OCI-LY7 (cell line): ENCODE data around the gene LHX3.

Experiments
- EZH2phosphoT487 ChIP-seq: fragments of 200-600 bp; sonication (generic); IDR thresholded peaks from 2 replicates; pipeline ENCODE4 v1.6.1; 2018; ENCODE audit warnings: low read depth, borderline replicate concordance, mild to moderate bottlenecking, mixed run types, antibody characterized with exemption, low read length, moderate library complexity, mixed read lengths
- TF ChIP-seq, protein P1 (sequence below): fragments of 200-600 bp; sonication (generic); conservative IDR thresholded peaks from 2 replicates; pipeline ENCODE4 v1.5.1; 2014; ENCODE audit warnings: mild to moderate bottlenecking, antibody characterized with exemption, low read length, moderate library complexity, mixed read lengths

DNA sequence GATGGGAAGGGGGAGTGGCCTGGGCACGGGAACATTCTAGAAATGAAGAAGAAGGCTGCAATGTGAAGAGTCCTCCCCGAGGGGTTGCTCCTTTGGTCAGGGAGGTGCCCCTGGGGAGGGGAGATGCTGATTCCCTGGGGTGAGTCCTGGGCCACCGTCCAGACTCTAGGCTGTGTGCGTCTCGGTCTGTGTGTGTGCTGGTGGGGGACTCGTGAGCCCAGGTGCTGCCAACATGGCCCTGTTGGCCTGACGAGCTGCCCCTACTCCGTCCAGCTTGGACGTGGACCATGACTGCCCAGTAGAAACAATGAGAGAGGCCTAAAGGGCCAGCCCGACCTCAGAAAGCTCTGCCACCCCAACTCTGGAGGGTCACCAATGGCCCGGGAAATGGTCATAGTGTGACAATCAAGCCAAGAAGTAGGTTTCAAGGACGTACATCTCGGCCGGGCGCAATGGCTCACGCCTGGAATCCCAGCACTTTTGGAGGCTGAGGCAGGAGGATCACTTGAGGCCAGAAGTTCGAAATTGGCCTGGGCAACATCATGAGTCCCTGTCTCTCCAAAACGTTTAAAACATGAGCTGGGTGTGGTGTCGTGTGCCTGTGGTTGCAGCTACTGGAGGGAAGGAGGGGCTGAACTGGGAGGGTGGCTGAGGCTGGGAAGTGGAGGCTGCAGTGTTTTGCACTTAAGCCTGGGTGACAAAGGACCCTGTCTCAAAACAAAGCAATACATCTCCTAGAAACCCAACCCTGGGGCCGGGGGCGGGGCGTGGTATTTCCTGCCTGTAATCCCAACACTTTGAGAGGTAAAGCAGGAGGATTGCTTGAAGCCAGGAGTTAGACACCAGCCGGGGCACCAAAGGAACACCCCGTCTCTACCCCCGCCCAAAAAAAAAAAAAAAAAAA lies 17.0 kb downstream of the LHX3 start:
- TF ChIP-seq, protein P1, sequence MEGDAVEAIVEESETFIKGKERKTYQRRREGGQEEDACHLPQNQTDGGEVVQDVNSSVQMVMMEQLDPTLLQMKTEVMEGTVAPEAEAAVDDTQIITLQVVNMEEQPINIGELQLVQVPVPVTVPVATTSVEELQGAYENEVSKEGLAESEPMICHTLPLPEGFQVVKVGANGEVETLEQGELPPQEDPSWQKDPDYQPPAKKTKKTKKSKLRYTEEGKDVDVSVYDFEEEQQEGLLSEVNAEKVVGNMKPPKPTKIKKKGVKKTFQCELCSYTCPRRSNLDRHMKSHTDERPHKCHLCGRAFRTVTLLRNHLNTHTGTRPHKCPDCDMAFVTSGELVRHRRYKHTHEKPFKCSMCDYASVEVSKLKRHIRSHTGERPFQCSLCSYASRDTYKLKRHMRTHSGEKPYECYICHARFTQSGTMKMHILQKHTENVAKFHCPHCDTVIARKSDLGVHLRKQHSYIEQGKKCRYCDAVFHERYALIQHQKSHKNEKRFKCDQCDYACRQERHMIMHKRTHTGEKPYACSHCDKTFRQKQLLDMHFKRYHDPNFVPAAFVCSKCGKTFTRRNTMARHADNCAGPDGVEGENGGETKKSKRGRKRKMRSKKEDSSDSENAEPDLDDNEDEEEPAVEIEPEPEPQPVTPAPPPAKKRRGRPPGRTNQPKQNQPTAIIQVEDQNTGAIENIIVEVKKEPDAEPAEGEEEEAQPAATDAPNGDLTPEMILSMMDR, result no peak
- no peak for TF ChIP-seq EZH2phosphoT487
